Activated CD8-positive, alpha-beta memory T cell treated with anti-CD3 and anti-CD28 coated beads for 36 hours (primary cell): ENCODE data around the gene ADGRE3. TPM values are rescaled to one million over a fixed set of nuclear protein-coding genes. Genes with fewer than 3 reads are reported as not detected.
"Not testable (repeated sequence)": the region's sequence is repeated elsewhere in the genome, so short reads cannot be mapped to it uniquely, and the experiment has no call there.

Source experiments
- CTCF ChIA-PET: fragments of 350-600 bp; sonication (Branson Sonifier 250); formaldehyde crosslinking; loops from one replicate; lab custom pipeline; 2021; ENCODE audit warnings: antibody characterized with exemption; lab: Charles Lee
- POLR2A ChIA-PET: fragments of 350-600 bp; sonication (Branson Sonifier 250); formaldehyde crosslinking; loops from one replicate; lab custom pipeline; 2021; ENCODE audit warnings: antibody characterized with exemption; lab: Charles Lee
- total RNA-seq, 2 experiments: library from RNA; stranded (reverse); gene quantifications; one replicate each; pipeline ENCODE4 v1.2.3, GENCODE V29; 2021

The ADGRE3 gene
- total RNA-seq, 2 experiments from 2014 or later: not detected

DNA sequence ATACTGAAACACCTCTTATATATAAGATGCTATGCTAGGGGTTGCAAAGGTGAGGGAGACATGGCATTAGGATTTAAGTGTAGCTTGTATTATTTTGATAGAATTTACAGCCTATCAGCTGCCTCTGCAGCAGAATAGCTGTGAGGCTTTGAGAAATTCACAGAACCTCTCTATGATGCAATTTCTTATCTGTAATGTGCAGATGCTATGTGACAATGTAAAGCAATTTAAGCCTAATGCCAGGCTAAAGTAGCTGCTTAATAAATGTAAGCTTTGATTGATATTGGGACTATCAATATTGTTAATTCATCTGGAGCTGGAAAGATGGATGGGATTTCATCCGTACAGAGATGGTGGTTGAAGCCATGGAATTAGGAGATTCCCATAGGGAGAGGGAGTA, 1.6 kb downstream of the ADGRE3 start:
- POLR2A ChIA-PET: no interaction called here
- CTCF ChIA-PET: no interaction called here

DNA sequence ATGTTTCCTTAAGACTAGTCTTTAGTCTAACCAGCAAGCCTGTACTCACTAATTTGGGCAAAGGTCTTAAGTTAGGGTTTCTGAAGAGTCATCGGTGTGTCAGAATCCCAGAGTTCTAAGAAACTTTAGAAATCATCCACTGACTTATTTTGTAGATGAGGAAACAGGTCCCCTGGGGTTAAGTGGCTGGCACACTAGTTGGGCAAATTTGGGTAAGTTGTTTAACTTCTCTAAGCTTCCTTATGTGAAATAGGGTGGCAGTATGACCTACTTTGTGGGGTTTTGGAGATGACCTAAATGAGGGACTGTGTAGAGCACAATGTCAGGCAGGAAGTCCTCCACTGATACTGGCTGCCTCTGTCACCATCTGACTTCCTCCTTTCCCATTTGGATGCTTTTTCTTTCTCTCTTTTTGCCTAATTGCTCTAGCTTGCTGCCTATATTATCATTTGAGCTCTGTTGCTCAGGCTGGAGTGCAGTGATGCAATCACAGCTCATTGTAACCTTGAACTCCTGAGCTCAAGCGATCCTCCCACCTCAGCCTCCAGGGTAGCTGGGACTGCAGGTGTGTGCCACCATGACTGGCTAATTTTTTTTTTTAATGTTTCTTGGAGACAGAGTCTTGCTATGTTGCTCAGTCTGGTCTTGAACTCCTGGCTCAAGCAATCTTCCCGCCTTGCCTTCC, 2.3 kb downstream of the ADGRE3 start:
- POLR2A ChIA-PET: no interaction called here

GRCh38 chr19:14670408-14670807, 4.2 kb downstream of the ADGRE3 start:
- POLR2A ChIA-PET: no interaction called here

More for the DNA sequence above, 2.3 kb downstream of the ADGRE3 start:
- CTCF ChIA-PET: no interaction called here

GRCh38 chr19:14669940-14670339, 4.7 kb downstream of the ADGRE3 start:
- ChIA-PET CTCF (interaction anchor here (0.5 kb wide), 1 partner anchor 27 kb away, joined by 4 read pairs; no protein-coding TSS in a partner anchor), POLR2A (no interaction called here)

More at GRCh38 chr19:14670408-14670807, 4.2 kb downstream of the ADGRE3 start:
- CTCF ChIA-PET: no interaction called here

- ChIA-PET CTCF (no interaction called here), POLR2A (no interaction called here)
These were observed 13.2 kb downstream of the ADGRE3 start for GRCh38 chr19:14661372-14661924.

- POLR2A ChIA-PET: no interaction called here
- CTCF ChIA-PET: interaction anchor here (0.6 to 0.9 kb wide), 2 partner anchors 17 to 1910 kb away, joined by 3 read pairs; no protein-coding TSS in a partner anchor
These were observed 14.7 kb downstream of the ADGRE3 start for GRCh38 chr19:14659874-14660489.

- POLR2A ChIA-PET: no interaction called here
These were observed 18.9 kb downstream of the ADGRE3 start for GRCh38 chr19:14655726-14656125.

DNA sequence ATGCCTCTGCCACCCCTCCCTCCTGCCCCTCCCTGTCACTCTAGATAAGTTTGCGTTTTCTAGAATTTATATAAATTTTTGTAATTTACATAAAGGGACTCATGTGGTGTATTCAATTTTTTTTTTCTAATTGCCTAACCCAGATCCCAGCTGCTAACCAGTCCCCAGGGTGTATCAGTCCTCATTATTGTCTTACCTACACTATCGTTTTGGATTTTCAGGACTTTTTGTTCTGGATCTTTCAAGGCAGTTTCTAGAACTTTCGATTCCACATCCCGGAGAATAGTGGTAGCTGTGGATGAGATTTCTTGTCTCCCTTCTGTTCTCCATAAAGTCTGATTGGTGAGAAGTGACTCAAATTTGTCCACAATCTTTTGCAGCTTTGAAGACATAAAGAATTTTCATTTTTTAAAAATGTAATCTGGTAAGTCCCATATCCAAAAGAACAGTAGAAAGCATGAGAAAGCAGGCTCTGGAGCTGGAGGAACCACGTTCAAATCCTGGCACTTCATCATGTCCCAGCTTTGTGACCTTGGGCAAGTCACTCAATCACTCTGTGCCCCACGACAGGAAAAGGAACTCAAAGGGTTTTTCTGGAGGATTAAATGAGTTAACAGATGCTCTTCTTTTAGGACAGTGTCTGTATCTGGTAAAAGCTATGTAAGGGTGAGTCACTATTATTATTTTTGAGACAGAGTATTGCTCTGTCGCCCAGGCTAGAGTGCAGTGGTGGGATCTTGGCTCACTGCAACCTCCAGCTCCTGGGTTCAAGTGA, 19.7 kb downstream of the ADGRE3 start:
- CTCF ChIA-PET: no interaction called here
- POLR2A ChIA-PET: interaction anchor here (0.6 kb wide), 1 partner anchor 174 kb away, joined by 4 read pairs; no protein-coding TSS in a partner anchor

More at GRCh38 chr19:14655726-14656125, 18.9 kb downstream of the ADGRE3 start:
- CTCF ChIA-PET: no interaction called here

DNA sequence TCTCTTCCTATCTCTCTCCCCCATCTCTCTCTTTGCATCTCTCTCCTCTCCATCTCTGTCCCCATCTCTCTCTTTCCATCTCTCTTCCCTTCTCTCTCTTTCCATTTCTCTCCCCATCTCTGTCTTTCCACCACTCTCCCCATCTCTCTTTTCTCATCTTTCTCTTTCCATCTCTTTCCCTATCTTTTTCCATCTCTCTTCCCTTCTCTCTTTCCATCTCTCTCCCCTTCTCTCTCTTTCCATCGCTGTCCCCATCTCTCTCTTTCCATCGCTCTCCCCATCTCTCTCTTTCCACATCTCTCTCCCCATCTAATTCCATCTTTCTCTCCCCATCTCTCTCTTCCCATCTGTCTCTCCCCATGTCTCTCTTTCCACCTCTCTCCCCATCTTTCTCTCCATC, 24.5 kb downstream of the ADGRE3 start:
- ChIA-PET CTCF (no interaction called here), POLR2A (no interaction called here)

- ChIA-PET POLR2A (no interaction called here), CTCF (no interaction called here)
These were observed 25.6 kb downstream of the ADGRE3 start for GRCh38 chr19:14649020-14649419.

GRCh38 chr19:14648506-14648905, 26.1 kb downstream of the ADGRE3 start:
- ChIA-PET CTCF (no interaction called here), POLR2A (no interaction called here)

GRCh38 chr19:14639536-14640277, 34.9 kb downstream of the ADGRE3 start:
- POLR2A ChIA-PET: no interaction called here
- CTCF ChIA-PET: no interaction called here

DNA sequence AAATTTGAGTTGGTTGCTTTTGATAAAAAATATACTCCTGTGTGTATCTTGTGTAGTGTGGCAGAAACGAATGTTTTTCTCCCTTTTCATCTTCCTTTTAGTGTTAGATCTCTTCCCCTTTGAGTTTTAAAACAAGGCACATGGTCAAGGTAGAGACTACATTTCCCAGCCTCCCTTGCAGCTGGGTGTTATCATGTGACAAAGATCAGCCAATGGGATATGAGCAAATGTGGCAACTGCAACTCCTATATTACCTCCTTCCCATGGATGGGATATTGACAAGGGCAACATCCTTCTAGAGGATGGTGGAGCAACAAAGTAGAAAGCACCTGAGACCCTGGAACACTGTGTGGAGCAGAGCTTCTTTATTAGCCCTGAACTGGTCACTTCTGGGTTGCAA, 42.4 kb downstream of the ADGRE3 start:
- POLR2A ChIA-PET: no interaction called here
- CTCF ChIA-PET: no interaction called here

DNA sequence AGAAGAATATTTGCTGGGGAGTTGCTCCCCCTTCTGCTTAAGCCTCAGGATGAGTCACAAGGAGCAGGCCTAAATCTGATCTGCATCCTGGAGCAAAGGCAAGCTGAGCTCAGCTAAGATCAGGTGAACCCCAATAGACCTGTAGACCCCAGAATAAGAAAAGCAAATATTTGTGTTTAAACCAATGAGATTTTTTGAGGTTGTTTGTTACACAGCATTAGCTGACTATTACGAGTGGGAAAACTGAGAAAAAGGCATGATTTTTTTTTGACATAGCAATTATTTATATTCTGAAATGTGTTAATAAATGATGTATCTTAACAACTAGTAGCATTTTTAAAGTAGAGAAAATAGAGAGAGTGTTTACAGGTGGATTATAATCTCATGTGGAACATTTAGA, 45.1 kb downstream of the ADGRE3 start:
- CTCF ChIA-PET: no interaction called here
- POLR2A ChIA-PET: no interaction called here

DNA sequence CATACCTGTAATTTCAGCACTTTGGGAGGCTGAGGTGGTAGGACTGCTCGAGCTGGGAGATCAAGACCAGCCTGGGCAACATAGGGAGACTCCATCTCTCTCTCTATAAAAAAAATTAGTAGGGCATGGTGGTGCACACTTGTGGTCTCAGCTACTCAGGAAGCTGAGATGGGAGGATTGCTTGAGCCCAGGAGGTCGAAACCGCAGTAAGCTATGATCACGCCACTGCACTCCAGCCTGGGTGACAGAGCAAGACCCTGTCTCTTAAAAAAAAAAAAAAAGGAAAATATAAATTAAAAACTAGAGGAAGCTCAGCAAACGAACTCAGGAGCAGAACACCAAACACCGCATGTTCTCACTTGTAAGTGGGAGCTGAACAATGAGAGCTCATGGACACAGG, 50.2 kb downstream of the ADGRE3 start:
- CTCF ChIA-PET, POLR2A ChIA-PET: not testable (repeated sequence)

DNA sequence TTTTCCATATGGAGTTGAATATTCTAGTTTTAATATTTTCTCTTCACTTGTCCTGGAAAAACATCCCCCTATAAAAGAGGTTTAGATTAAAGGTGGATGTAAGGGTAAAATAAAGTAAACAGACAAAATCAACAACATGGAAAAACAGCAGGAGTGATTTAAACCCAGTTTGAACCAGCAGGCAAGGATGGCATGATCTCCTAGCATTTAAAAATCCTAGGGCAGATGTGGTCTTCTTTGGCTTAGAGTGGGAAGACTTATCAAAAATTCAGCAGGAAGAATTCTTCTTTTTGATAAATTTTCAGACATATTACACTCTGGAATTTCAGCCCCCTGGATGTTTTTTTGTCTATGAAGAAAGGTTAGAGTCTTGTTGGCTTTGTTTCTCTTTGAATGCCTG, 55.2 kb downstream of the ADGRE3 start:
- ChIA-PET CTCF (no interaction called here), POLR2A (no interaction called here)

DNA sequence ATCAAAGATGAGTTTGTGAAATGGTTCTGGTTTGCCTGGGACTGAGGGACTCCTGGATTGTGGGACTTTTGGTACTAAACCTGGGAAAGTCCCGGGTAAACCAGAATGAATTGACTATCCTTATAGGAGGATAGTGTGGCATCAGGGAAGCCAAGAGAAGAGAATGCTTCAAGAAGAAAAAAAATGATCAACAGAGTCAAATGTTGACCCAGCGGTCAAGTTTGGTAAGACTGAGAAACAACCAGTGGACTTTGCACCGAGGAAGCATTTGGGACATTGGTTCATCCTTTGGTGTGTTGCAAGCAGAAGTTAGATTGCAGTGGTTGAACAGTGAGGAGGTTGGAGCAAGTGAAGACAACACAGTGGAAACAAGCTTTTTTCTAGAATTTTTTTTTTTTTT, 58.2 kb downstream of the ADGRE3 start:
- POLR2A ChIA-PET: no interaction called here

DNA sequence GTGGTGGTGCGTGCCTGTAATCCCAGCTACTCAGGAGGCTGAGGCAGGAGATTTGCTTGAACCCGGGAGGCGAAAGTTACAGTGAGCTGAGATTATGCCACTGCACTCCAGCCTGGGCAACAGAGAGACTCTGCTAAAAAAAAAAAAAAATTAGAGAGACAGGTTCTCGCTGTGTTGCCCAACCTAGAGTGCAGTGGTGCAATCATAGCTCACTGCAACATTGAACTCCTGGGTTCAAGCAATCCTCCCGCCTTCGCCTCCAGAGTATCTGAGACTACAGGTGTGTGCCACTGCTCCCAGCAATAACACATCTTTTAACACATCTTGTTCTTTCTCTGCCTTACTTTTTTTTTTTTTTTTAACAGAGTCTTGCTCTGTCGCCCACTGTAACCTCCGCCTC, 59.0 kb downstream of the ADGRE3 start:
- ChIA-PET POLR2A (no interaction called here), CTCF (no interaction called here)

More for the DNA sequence above, 58.2 kb downstream of the ADGRE3 start:
- CTCF ChIA-PET: no interaction called here

- POLR2A ChIA-PET: no interaction called here
These were observed 60.6 kb downstream of the ADGRE3 start for GRCh38 chr19:14614099-14614412.

More at GRCh38 chr19:14614099-14614412, 60.6 kb downstream of the ADGRE3 start:
- CTCF ChIA-PET: no interaction called here
